Cerebellar cortex (tissue), 1 donor: ENCODE data around the gene C1QTNF1.

ENCODE experiments used
- DNase-seq: peaks from one replicate; pipeline ENCODE4 v3.0.0-alpha.2; 2015; ENCODE audit warnings: low spot score

Gene C1QTNF1

DNA sequence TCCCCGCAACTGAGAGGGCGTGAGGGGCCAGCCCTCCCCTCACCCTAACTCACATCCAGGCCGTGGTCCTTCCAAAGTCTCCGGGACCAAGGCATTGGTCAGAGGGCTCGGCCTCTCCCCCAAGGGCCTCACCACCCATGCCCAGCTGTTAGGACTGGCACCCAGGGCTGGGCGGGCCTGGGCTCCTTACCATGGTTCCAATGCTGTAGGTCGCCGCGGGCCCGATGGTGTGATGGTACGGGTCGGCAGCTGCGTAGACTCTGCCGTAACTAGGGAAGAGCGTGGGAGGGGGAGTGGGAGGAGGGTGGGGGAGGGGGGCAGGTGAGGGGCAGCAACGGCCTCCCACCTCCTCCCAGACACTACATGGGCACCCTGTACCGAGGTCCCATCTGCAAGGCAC lies 70.3 kb downstream of the C1QTNF1 start:
- no peak for DNase-seq

DNA sequence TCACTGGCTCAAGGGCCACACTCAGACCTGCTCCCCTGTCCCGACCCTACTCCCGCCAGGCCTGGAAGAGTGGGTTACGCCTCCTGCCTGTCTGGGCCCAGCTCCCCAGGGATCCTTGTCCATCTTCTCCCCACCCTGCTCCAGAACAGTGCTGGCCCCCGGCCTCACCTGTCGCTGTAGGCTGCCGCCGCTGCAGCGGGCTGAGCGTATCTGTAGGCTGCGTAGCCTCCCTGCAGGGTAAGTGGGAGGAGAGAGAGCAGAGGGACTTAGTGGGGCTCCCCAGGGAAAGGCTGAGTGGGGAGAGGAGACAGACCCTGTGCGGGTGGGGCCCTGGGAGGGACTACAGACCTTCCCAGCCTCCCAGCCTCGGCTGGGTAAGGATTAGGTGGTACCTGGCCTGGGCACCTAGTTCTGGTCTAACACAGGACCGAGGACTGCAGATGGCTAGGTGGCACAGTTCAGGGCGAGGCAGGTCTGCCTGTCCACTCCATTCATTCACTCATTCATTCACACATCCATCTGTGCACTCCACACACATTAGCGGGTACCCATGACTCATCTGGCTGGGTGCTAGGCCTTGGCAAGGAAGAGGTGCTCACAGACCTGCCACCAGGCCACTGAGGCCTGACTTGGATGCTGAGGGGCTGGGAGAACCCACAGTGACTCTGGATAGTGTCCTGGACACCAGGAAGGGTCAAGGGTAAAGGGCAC lies 71.5 kb downstream of the C1QTNF1 start:
- DNase-seq, result no peak

DNA sequence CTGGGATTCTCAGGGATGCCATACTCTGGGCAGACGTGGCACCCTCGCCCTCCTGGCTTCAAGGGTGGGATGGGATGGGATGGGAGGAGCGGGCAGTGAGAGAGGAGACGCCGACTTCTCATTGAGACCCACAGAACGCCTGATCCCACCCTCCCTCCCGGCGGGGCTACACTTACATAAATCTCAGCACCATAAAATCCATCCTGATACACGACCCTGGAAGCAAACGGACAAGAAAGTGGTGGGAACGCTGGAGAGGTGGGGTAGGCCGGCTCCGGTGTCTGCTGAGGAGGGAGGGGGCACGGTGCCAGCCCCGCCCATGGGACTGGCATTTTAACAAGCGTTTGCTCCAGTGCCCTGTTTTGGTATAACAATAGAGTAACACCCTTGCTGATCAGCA lies 72.5 kb downstream of the C1QTNF1 start:
- DNase-seq, result no peak

DNA sequence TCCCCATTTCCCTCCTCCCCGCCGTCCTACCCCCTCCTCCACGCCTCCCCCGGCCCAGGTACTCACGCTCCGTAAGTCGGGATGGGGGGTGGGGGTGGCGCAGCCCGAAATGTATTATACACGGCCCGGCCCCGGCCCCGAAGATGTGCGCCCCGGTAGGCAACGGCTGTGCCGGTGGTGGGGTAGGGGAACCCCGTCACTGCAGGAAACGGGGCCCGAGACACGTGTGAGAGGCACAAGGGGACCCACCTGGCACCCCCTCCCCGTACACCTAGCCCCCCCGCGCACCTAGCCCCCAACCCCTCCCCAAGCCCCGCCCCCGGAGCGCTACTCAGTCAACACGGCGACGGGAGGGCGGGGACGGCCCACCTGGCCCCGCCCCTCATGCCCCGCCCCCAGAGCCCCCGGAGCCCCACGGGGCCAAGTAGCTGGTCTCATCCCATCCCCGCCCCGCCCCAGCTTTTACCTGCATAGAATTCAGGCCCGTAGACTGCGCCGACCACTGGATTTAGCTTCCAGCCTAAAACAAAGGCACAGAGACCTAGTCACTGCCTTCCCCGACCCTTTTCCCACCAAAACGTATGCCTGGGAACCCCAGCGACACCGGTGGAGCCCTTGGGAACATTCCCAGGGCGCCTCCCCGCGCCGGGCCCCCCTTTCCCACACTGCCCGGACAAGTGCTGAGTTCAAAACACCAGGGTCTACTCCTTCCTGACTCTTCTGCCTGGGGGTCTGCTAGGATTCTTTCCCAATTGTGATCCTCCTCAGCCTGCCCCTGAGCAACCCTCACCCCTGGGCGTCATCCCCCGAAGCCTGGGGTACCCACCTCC lies 73.5 kb downstream of the C1QTNF1 start:
- DNase-seq, result no peak

DNA sequence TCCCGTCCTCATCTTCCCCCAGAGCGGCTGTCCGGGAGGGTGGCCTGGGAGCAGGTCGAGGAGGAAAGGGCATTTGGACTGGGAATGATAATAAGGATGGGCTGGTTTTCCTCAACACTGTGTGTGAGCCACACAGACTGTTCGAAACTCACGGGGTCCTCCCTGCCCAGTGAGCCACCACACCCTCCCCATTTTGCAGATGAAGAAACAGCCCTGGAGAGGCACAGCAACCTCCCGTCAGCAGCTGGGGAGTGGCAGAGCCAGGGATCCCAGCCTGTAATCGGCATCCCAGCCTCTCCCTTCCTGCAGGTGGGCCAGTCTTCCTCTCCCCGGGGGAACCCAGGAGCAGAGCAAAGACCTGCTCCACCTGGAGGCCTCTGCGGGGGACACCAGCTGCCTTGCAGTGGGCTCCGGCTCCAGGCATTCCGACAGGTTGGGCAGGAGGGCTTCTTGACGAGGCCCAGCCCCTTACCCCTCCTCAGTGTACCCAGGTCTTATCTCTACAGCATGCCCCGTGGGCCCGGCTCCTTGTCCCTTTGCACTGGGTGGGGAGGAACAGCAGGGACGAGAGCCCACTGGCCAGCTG lies 74.4 kb downstream of the C1QTNF1 start:
- DNase-seq, result no peak
